NCI-H146 treated with DMSO at 0.1 percent for 48 hours (cell line): ENCODE data around the gene C2orf92.
A peak's percentile ranks its signal among the peaks of the same experiment; 100 is the strongest.
"Not testable (repeated sequence)": the region's sequence is repeated elsewhere in the genome, so short reads cannot be mapped to it uniquely, and the experiment has no call there.

Source experiments
- DNase-seq: peaks from one replicate; lab custom pipeline; 2025; ENCODE audit not compliant: unreplicated experiment; lab: John Stamatoyannopoulos, UW

Gene C2orf92

GRCh38 chr2:97669448-97669847, at the start of gene C2orf92:
TSS of gene C2orf92 (plus strand) at chr2:97669713. CDS start at chr2:97669789, 76 bp downstream.
- no peak for DNase-seq

DNA sequence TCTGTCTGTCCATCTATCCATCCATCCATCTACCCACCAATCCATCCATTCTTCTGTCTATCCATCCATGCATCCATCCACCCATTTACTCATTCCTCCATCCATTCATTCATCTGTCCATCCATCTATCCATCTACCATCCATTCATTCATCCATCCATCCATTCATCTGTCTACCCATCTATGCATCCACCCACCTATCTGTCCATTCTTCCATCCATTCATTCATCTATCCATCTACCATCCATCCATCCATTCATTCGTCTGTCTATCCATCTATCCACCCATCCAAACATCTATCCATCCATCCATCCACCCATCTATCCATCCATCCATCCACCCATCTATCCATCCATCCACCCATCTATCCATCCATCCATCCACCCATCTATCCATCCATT, 49.0 kb upstream of the C2orf92 start:
- not testable (repeated sequence) for DNase-seq

GRCh38 chr2:97622976-97623375, 46.5 kb upstream of the C2orf92 start:
- not testable (repeated sequence) for DNase-seq

- DNase-seq: not testable (repeated sequence)
Measured at GRCh38 chr2:97625354-97626048, 44.0 kb upstream of the C2orf92 start.

- DNase-seq: not testable (repeated sequence)
Measured at GRCh38 chr2:97626049-97626430, 43.5 kb upstream of the C2orf92 start.

- DNase-seq: no peak
Measured at GRCh38 chr2:97644023-97644717, 25.3 kb upstream of the C2orf92 start.

DNA sequence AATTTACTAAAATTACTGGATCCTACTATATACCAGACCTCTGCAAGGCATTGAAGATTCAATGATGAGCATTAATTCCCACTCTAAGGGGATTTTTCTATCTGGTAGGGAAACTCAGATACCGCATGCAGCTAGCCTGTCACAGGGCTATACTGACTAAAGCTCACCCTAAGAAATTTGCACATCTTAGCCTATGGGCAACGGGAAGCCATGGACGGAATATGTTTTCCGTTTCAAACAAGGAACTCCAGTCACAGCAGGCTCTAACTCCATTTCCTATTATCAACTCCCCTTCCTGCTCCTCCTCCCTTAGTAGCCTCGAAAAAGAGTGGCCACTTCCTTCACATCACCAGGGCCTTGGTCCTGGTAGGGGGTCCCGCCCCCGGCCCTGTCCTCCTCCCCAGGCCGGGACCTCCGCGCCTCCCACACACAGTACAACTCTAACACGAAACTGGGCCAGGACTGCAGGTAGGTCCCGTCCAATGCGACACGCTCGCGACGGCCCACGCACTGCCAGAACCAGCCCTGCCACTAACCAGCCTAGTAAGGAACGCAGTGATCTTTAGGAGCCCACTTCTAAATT, 24.3 kb upstream of the C2orf92 start:
- peak; percentile 18 for DNase-seq

- peak; percentile 98 for DNase-seq
Measured at GRCh38 chr2:97645695-97646629, 23.6 kb upstream of the C2orf92 start, which contains the start of gene COX5B. TSS of gene COX5B (plus strand) at chr2:97646062. CDS start at chr2:97646087, 25 bp downstream.

GRCh38 chr2:97646977-97647376, 22.5 kb upstream of the C2orf92 start:
- DNase-seq: no peak

GRCh38 chr2:97651114-97651513, 18.4 kb upstream of the C2orf92 start:
- no peak for DNase-seq

GRCh38 chr2:97653473-97653872, 16.0 kb upstream of the C2orf92 start:
- DNase-seq: no peak

DNA sequence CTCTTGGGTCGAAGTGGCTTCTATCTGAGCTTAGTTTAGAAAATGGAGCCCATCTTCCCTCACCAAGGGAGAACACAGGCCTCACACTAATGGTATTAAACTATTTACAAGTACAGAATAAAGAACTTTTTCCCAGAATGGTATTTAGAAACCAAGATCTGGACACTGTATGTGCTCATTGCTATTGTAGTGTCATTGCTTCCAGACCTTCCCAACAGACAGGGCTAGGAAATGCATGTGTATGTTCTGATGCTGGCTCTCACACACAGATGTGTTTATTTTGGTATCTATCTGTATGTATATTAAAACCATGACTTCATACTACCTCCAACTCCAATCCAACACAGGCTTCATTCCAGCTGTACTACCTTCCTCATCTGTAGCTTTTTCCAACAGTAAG, 15.6 kb upstream of the C2orf92 start:
- no peak for DNase-seq

- DNase-seq: no peak
Measured at GRCh38 chr2:97654309-97654708, 15.2 kb upstream of the C2orf92 start.

DNA sequence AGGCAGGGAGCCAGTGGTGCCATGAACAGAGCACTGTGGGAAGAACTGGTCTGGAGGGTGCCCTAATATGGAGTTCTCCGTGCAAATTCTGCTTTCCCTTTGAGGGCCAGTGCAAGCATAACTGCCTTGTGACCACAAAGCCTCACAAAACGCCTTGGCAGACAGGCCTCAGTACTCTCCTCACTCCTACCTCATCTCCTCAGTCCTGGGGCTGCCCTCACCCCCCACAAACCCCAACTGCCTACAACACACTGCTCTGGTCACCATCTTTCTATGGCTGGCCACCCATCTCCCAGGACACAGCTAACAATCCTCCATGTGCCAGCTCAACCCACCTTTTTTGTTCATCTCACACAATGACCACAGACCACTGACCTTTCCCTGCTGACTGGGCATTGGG, 14.7 kb upstream of the C2orf92 start:
- no peak for DNase-seq

GRCh38 chr2:97656129-97656755, 13.3 kb upstream of the C2orf92 start:
- DNase-seq: no peak

DNA sequence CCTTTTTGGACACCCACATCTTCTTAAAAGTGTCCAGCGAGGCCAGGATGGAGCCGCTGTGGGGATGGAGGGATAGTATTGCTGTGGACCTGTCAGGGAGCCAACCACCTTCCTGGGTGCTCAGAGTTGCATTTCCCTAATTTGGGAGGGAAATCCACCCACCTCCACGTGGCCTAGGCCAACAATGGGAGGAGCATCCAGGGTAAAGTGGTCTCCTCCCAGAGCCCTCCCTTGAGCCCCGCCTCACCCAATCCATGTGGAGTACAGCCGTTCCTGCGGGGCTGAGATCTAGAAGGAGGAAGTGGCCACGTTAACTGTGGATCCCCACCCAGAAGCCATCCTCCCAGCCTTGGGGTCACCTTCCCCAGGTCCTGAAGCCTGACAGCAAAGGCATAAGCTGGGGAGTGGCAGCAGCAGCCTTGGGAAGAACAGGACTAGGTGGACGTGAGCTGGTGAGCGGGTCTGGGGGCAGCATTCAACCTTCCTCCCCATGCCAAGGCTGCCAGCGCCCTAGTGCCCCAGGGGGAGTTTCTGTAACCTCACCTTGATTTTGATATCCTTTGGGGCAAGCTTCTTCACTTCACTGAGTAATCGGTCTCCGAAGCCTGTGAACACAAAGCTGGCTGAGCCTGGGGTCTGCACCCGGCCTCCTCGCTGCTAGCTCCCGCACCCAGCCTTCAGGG, 12.5 kb upstream of the C2orf92 start:
- DNase-seq: no peak

- no peak for DNase-seq
Measured at GRCh38 chr2:97657986-97658690, 11.4 kb upstream of the C2orf92 start.

GRCh38 chr2:97658691-97659157, 10.8 kb upstream of the C2orf92 start:
- DNase-seq: no peak
